Measurements from ENCODE around the gene TIAM2.

TIAM2 gene

GRCh38 chr6:155240905-155241600 is 245.9 kb downstream of the TIAM2 start:
- no peak for DNase-seq

- DNase-seq = no peak
Measured at GRCh38 chr6:155241966-155242365, 246.9 kb downstream of the TIAM2 start.

GRCh38 chr6:155244434-155244833 is 249.3 kb downstream of the TIAM2 start:
- no peak for DNase-seq

- DNase-seq = no peak
Measured at GRCh38 chr6:155245193-155245592, 250.1 kb downstream of the TIAM2 start.

- DNase-seq = no peak
Measured at GRCh38 chr6:155245831-155246230, 250.7 kb downstream of the TIAM2 start.

DNA sequence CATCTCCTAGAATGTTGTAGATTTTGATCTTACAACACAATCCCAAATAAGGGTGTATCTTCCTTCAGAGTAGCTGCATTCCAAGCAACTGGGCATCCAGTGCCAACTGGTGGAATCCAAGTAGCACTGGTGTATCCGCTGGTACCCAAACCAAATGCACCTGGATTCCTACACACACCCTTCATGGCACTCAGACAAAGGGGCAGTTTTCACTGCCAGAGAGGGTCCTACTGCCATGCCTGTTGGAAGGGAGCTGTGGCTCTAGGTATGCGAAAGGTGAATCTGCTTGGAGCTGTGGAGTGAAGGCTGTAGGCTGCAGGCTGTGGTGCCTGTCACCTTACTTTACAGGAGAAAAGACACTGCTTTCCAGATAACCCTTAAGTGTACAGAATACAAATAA is 251.7 kb downstream of the TIAM2 start:
- DNase-seq = no peak

DNA sequence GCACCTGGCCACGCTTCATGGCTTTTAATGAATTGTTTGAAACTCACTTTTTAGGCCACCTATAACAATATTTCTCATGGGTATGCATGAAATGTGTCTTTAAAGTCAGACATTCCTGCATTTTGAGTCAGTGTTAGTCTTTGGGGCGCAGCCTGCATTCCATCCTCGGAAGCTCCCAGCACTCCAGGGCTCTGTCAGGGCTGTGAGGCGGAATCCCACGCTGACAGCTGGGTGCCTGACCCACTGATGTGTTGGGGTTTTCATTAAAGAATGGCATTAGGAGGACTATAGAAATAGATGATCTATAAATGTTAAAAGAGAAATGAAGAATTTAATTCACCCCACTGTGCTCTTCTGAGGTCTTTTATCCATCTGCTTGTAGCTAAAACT is 252.5 kb downstream of the TIAM2 start:
- no peak for DNase-seq

GRCh38 chr6:155248008-155249001 is 253.2 kb downstream of the TIAM2 start:
- DNase-seq = peak; percentile 27 to 45

GRCh38 chr6:155250701-155251381 is 255.7 kb downstream of the TIAM2 start:
- no peak for DNase-seq

DNA sequence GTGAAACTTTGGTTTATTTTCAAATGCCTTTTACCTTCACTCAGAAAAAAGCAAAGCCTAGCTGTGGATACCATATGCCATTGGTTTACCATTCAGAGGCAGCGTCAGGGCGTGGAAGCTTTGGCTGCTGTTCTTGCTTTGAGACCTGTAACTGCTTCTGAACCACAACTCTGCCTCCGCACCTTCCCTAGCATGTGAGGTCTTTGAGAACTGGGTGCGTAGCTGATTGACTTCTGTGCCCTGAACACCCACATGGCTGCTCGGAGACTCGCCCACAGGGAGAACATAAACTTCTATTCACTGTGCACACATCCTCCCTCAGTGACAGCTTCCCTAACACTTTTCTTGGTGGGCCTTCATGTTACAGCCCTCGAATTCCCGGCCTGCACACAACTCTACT is 257.5 kb downstream of the TIAM2 start:
- DNase-seq = no peak

DNA sequence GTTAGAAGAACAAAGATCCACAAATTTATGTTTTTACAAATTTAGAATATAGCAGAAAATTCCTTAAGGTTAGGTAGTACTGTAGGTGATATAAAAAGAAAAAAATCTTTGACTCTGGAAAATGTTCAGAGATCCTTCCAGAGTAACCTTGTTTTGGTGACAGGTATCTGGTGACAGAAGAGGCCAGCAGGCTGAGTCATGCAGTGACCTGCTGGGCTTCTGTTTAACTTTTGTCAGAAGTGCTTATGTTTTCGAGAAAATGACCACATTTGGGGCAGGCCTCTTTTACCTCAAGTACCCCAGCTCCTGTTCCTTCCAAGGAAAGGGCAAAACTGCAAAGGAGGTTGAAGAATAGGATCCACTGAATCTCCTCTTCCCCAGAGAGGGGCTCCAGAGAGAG is 258.2 kb downstream of the TIAM2 start:
- no peak for DNase-seq

GRCh38 chr6:155254139-155254538 is 259.0 kb downstream of the TIAM2 start:
- no peak for DNase-seq

DNA sequence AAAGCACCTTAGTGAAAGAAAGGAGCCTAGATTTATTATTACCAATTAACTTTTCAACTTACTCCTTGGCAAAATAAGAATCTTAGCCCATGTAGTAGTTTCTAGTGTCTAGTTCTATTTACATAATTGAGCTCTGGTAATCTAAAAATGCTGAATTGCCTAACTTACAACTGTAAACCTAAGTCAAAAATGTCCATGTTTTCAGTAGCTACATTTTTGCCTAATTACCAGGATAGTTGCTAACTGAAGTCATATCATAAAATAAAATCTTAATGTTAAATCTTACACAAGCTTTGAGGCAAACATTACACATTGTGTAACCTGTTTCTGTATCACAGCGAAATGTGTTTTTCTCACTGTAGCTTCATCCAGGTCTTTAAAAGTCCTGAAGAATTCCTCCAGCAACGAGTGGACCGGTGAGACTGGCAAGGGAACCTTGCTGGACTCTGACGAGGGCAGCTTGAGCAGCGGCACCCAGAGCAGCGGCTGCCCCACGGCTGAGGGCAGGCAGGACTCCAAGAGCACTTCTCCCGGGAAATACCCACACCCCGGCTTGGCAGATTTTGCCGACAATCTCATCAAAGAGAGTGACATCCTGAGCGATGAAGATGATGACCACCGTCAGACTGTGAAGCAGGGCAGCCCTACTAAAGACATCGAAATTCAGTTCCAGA is 261.1 kb downstream of the TIAM2 start:
- no peak for DNase-seq

- DNase-seq = no peak
Measured at GRCh38 chr6:155257796-155258195, 262.7 kb downstream of the TIAM2 start.

DNA sequence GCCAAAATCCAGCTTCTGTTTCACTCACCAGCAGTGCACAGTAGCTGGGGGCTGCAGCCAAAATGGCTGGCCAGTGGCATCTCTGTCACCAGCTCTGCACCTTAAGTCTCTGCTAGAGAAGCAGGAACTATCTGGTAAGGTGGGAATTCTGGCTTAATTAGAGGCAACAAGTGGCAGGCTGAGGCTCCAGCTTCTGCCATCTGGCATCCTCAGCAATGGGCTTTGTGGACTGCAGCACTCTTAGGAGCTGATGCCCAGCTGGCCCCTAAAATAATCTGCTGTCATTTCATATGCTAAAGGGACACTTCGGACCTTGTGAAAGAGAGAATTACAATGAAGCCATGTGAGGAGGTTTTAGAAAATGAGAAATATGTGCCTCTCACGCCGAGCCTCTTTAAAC is 264.1 kb downstream of the TIAM2 start:
- no peak for DNase-seq

DNA sequence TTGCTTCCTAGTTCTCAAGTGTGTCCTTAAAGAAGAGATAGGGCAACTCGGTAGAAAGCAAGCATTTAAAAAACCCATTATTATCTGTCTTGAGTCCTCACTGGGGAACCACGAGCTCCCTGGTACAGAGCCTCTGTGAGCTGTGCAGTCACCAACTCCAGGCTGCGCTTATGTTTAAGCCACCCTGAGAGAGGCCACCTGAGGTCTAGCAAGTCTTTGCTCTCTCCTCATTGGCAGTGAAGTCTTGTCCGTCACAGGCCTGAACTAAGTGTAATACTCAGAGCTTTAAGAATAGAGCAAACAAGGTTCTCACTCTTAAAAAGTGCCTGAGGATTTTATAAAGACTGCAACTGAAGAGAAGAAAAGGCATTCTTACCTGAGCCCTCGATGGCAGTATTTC is 264.8 kb downstream of the TIAM2 start:
- DNase-seq = no peak

DNA sequence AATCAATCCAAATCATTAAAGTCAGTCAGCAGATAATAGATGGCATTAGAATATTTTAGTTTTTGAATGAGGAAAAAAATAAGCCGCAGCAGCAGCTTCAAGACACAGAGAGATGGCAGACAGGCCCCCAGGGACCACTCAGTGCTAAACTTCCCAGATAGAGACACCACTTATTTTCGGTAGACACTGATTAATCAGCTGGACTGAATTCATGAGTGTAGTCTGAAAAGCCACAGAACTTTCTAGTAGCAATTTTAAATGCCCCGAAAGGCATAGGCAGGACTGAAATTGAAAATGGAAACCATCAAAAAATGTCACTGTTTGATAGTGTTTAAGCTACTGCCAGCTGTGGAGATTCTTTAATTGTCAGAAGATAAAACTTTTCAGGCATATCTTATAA is 265.6 kb downstream of the TIAM2 start:
- DNase-seq = no peak

DNA sequence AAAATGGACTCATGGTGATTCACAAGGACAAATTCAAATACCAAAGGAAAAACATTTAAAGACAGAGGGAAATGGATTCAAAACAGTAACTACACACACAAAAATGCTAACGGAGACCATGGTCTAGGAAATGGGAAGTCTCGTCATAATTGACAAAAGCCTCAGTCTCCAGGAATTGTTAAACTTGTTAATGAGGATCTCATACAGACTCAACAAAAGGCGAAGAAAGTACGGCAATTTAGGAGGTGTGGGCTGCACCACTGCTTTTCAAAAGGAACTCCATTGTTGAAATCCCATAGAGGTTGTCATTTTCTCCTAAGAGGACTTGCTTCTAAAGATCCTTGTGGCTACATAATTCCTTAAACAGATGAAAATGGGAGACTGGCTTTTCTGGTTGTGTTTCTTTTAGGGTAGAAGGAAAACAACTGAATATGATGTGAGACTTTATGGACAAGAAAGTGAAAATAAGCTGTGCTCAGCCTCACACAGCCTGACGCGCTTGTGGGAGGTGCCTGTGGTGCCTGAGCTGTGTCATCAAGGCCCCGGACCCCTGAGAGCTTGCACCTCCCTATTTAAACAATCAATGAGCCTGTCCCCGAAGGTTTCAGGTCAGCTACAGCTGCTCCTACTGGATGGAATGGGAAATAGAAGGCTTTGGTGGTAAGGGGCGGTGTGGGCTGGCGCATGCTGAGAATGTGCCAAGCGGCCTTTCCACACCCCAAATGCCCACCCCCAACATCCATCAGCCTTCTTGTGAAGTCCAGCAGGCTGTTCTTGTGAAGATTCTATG is 266.2 kb downstream of the TIAM2 start:
- no peak for DNase-seq

- DNase-seq = no peak
Measured at GRCh38 chr6:155262655-155263054, 267.5 kb downstream of the TIAM2 start.

DNA sequence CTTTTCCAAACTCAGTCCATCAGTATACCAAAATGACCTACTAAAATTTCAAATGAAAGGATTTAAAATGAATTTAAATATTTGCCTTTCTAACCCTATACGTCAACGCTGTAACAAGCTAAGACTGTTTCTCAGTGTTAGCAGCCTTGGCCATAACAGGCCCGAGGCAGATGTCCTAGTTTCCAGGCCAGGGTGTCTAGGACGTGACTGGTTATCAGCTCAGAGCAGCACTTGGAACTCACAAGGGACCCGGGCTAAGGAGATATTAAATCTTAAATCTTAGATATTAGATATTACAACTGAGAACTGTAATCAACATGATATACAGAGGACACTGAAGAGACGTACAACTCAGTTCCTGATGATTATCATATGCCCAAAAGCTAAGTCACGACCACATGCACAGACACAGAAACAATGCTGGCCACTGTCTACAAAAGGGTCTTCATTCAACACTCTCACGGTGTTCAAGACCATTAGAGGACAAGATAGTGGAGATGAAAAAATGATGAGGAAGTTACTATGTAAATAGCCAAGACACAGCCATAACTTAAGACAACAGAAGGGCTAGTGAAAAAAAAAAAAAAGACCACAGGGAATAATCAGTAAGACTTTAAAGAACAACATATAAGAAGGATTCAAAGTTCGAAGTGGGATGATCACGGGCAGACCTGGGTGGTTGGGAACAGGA is 268.4 kb downstream of the TIAM2 start, which contains the start of gene CLDN20:
CLDN20 (plus strand) TSS at position 641 of the 691 bp plus-strand sequence. CDS start 11,707 bp downstream, outside the sequence.
- DNase-seq = no peak

DNA sequence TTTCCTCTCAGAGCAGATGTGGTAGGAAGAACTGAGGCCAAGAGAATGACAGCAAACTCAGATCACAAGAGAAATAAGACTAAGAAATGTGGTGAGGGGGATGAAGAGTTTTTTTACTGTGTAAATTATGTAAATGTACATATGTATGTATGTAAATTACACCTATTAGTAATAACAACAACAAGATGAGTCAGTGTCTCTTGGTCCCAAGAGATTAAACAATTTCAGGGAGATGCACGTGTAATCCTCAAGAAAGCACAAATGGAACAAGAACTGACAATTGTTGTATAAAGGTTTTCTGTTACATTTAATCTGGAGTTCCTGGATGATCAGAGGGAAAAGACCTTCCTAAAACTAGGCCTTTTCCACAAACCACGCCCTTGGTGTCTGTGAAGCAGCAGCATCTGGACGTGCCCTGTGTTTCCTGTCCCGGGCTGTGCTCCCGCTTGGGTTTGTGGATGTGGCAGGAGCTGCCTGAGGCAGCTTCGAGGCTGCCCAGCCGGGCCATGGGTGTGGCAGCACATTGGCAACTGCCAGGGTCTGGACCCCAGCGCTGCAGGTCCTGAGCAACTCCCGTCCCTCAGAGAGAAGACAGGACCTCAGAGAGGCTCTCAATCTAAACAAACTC is 269.7 kb downstream of the TIAM2 start:
- no peak for DNase-seq

Measured in AML-193 (cell line).